HG03565 (cell line): Measurements from ENCODE around the gene CSDE1.

Source experiments
- ATAC-seq: cut with Tn5 transposase; IDR thresholded peaks from one replicate; pipeline ENCODE4 v1.9.1; 2021; ENCODE audit warnings: mild to moderate bottlenecking, moderate library complexity; ENCODE audit not compliant: unreplicated experiment

CSDE1 gene

DNA sequence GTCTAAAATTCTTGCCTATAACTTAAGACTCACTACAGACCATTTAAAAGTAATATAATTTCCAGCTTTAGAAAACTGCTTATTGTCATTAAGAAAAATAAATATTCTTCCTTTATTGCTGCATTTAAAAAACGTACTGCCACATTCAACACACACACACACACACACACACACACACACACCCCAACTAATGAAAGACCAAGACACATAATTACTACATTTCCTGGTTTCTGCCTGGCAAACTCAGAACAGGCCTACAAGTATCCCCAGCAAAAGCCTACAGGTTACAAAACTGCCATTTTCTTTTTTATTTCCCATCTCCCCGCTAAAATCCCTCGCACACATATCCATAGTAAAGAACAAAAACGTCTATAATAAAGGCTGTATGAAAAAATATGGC is 89.4 kb downstream of the CSDE1 start:
- ATAC-seq = no peak

GRCh38 chr1:114666954-114667353 is 90.8 kb downstream of the CSDE1 start:
- no peak for ATAC-seq
